Camera-type eye (tissue), 1 donor: ENCODE data around the gene PCDHA6. TPM values are rescaled to one million over a fixed set of nuclear protein-coding genes. Genes with fewer than 3 reads are reported as not detected.

Experiments used
- total RNA-seq: library from RNA; depleted of rRNA; stranded (reverse); fragments of >200 nt; gene quantifications from one replicate; pipeline ENCODE4 v1.2.3, GENCODE V29; 2014

PCDHA6 gene
- total RNA-seq, 1 donor from 2014 or later = 5.6 TPM

Other genes starting within 250 kb of the PCDHA6 start
- 22.0 TPM for gene CD14, start 194.8 kb upstream of the PCDHA6 start, total RNA-seq
- gene TMCO6, start 188.5 kb upstream of the PCDHA6 start, total RNA-seq = 54.8 TPM
- gene NDUFA2, start 180.3 kb upstream of the PCDHA6 start, total RNA-seq = 31.1 TPM
- 134 TPM for gene IK, start 180.1 kb upstream of the PCDHA6 start, total RNA-seq
- 16.2 TPM for gene WDR55, start 163.1 kb upstream of the PCDHA6 start, total RNA-seq
- gene DND1, start 154.4 kb upstream of the PCDHA6 start, total RNA-seq = 0.60 TPM
- gene HARS1, start 136.6 kb upstream of the PCDHA6 start, total RNA-seq = 45.3 TPM
- 35.0 TPM for gene HARS2, start 136.5 kb upstream of the PCDHA6 start, total RNA-seq
- gene ZMAT2, start 127.5 kb upstream of the PCDHA6 start, total RNA-seq = 37.4 TPM
- gene PCDHA1, start 41.8 kb upstream of the PCDHA6 start, total RNA-seq = 0.71 TPM
- gene PCDHA2, start 33.1 kb upstream of the PCDHA6 start, total RNA-seq = 2.4 TPM
- 4.6 TPM for gene PCDHA3, start 26.9 kb upstream of the PCDHA6 start, total RNA-seq
- gene PCDHA4, start 20.9 kb upstream of the PCDHA6 start, total RNA-seq = 7.1 TPM
- gene PCDHA5, start 6.3 kb upstream of the PCDHA6 start, total RNA-seq = 2.9 TPM
- 3.6 TPM for gene PCDHA7, start 6.3 kb downstream of the PCDHA6 start, total RNA-seq
- gene PCDHA8, start 13.2 kb downstream of the PCDHA6 start, total RNA-seq = 3.6 TPM
- 4.6 TPM for gene PCDHA9, start 20.4 kb downstream of the PCDHA6 start, total RNA-seq
- 4.6 TPM for gene PCDHA10, start 27.9 kb downstream of the PCDHA6 start, total RNA-seq
- 8.9 TPM for gene PCDHA11, start 41.0 kb downstream of the PCDHA6 start, total RNA-seq
- gene PCDHA12, start 47.3 kb downstream of the PCDHA6 start, total RNA-seq = 5.1 TPM
- gene PCDHA13, start 54.2 kb downstream of the PCDHA6 start, total RNA-seq = 9.7 TPM
- gene PCDHAC1, start 98.3 kb downstream of the PCDHA6 start, total RNA-seq = 7.6 TPM
- 39.0 TPM for gene PCDHAC2, start 138.5 kb downstream of the PCDHA6 start, total RNA-seq
- gene PCDHB1, start 223.4 kb downstream of the PCDHA6 start, total RNA-seq = 0.05 TPM